H7 (cell line): ENCODE measurements around the gene WDR7. TPM values are rescaled to one million over a fixed set of nuclear protein-coding genes. Genes with fewer than 3 reads are reported as not detected.

ENCODE experiments used
- DNase-seq: peaks from one replicate; pipeline ENCODE4 v3.0.0; 2012
- H3K27me3 ChIP-seq: 2 replicates; pipeline ENCODE4 v1.6.0; 2011; ENCODE audit warnings: mild to moderate bottlenecking, low read length; ENCODE audit not compliant: control insufficient read depth, insufficient read depth
- H3K36me3 ChIP-seq: replicated peaks from 2 replicates; pipeline ENCODE4 v1.5.1; 2011; ENCODE audit warnings: low read length; ENCODE audit not compliant: control insufficient read depth, insufficient read depth
- H3K4me3 ChIP-seq: 2 replicates; pipeline ENCODE4 v1.5.1; 2011; ENCODE audit warnings: low read depth, mild to moderate bottlenecking, control low read depth, low read length, moderate library complexity; ENCODE audit not compliant: insufficient read depth
- total RNA-seq: library from RNA; depleted of rRNA; stranded (reverse); fragments of >200 nt; shearing (Covaris generic); gene quantifications from 2 replicates; pipeline ENCODE4 v1.2.3, GENCODE V29; 2014; rRNA removed

WDR7 gene
- total RNA-seq, 1 experiment from 2014 or later, result 6.2 TPM

DNA sequence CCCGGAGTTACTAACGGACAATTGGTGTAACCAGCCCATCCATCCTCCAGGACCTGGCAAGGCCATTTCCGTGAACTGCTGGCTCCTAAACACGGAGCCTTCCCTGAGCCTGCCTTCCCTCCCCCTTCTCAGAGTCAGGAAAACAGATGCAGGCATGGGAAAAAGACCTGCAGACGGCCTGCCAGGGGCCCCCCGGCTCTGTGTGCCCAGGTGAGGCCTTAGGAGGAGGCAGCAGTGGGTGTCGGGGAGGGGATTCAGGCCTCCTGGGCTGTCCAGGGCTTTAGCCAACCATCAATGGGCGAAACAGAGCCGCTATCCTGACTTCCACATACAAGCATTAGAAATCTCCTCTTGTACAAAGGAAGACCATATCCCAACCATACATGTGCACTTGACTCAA is 427.5 kb downstream of the WDR7 start:
- H3K27me3 ChIP-seq, result no peaks in the 10 kb centered on the region
- no peaks in the 10 kb centered on the region for H3K36me3 ChIP-seq
- no peak overlapping the region for H3K4me3 ChIP-seq
- DNase-seq, result no peak

DNA sequence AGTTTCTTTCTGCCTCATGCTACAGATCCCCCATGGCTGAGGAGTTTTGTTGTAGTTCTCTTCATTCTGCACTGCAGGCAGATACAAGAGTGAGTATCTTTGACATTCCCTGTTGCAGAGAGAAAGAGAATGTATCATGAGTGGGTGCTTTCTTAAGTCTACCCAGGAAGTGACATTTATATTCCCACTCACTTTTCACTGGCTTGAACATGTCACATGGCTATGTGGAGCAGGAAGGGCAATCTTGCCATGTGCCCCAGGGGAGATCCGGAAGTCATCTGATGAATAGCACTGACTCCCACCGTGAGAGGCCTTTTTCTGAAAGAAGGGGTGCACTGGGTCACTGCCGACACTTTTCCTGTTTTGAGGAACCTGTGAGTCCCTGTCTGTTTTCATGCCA is 429.3 kb downstream of the WDR7 start:
- no peak for DNase-seq
- no peak overlapping the region for H3K4me3 ChIP-seq
- no peaks in the 10 kb centered on the region for H3K36me3 ChIP-seq
- H3K27me3 ChIP-seq, result no peaks in the 10 kb centered on the region

DNA sequence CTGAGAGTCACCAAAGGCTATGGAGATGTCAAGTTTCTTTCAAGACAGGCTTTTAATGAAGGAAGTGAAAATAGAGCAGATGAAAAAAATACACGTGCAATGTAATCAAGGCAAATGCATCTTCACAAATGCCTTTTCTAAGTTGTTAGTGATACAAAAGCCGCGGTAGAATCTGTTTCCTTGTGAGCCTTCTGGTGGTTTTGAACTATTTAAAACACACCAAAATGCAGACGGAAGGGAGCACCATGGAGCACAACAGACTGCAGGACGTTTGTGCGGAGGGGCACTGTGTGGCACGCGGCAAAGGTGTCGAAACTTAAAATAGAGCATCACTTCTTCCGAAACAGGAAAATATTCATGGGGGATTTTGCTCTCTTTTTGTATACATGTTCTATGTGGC is 430.7 kb downstream of the WDR7 start:
- no peak for DNase-seq
- H3K4me3 ChIP-seq, result no peak overlapping the region
- no peaks in the 10 kb centered on the region for H3K27me3 ChIP-seq
- no peaks in the 10 kb centered on the region for H3K36me3 ChIP-seq

DNA sequence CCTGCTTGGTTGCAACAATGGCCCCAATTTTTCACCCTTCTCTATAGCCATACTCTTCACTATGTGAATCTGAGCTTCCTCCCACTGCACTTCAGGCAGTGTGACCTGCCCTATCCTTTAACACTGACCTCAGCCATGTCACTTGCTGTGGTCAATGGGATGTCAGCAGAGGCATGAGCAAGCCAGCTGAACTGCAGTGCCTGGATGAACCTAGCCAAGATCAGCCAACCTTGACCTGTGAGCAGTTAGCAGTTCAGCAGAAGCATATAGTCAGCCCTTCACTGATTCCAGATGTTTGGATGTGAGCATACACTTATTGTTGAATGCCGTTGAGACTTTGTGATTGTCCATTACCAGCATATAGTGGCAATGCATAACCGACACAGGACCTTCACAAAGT is 432.3 kb downstream of the WDR7 start:
- DNase-seq, result no peak
- Histone ChIP-seq H3K27me3 (no peaks in the 10 kb centered on the region), H3K4me3 (no peak overlapping the region), H3K36me3 (no peaks in the 10 kb centered on the region)

DNA sequence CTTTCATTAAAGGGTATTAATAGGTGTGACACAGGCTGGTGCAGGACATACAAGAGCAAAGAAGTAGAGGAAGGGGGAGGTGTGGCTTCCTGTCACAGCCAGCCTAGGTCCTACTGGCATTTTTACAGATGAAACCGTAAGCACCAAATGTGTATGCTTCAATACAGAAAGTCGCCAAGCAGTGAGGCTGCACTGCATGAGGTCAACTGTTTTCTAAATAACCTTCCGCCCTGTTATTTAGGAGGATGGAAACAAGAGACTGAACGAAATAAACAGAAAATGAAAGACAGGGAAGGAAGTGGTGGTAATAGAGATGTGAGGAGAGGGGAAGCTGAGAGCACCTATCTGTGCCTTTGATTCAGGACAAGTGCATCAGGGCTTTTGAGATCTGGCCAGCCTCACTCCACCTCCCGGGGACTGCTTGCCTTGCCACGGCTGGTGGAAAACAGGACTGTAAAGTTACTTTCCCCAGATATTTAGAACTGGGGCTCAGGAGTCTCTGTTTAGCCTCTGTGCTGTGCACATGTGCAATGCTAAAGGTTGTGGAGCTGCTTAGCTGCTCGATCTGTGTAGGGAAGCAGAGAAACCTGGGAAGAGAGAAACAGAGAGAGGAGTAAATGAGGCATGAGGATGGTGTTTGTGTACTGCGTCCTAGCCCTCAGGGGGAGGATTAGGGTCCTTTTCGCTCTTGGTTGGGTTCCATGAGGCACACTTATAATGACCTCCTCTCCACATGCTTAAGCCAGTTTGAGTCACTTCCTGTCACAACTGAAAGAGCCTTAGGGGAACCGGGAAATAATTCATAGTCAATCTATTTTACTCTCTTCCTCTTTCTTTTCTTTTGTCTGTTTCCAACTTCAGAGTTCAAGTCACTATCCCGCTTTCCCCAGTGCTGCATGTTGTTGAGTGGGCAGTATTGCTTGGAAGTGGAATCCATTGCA is 433.4 kb downstream of the WDR7 start:
- DNase-seq, result no peak
- no peaks in the 10 kb centered on the region for H3K36me3 ChIP-seq
- H3K4me3 ChIP-seq, result no peak overlapping the region
- no peaks in the 10 kb centered on the region for H3K27me3 ChIP-seq

DNA sequence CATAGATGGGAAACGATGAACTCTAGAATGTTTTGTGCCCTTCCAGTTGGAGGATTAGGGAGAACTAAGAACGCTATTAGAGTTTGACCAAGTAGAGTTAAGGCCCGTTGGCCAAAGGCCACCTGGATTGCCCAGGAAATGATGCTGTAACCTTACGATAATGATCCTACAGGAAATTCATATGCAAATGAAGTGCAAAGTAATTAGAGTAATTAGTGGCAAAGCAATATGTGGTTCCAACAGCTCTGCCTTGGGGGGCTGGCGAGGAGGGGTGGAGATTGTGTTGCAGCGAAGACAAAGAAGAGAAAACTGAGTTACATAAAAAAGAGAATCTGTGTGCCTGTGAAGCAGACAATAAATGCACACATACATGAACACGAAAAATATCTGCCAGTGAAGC is 434.2 kb downstream of the WDR7 start:
- H3K4me3 ChIP-seq, result no peak overlapping the region
- H3K27me3 ChIP-seq, result no peaks in the 10 kb centered on the region
- H3K36me3 ChIP-seq, result no peaks in the 10 kb centered on the region
- DNase-seq, result no peak

DNA sequence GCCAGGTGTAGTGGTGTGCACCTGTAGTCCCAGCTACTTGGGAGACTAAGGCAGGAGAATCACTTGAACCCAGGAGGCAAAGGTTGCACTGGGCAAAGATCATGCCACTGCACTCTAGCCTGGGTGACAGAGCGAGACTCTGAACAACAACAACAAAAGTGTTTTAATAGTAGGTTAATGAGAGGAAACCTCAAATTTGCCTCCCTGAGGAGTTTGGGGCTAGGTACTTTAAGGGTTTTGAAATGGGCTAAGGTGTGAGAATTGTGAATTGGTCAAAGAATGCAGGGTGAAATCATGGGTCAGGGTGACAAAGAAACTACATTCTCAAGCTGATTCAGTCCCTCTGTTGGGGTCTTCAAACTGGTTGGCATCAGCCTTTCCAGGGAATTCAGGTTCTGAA is 435.0 kb downstream of the WDR7 start:
- no peak for DNase-seq
- no peaks in the 10 kb centered on the region for H3K27me3 ChIP-seq
- no peaks in the 10 kb centered on the region for H3K36me3 ChIP-seq
- no peak overlapping the region for H3K4me3 ChIP-seq

Other genes with a start within 250 kb of the WDR7 start
- 48.4 and 63.0 TPM in 2 replicates for gene TXNL1, start 12.8 kb upstream of the WDR7 start, total RNA-seq